IMR-90 (cell line): Measurements from ENCODE around the gene DNM2. TPM values are rescaled to one million over a fixed set of nuclear protein-coding genes. Genes with fewer than 3 reads are reported as not detected.

Source experiments
- ATAC-seq: fragments of 200-7000 bp; cut with Tn5 transposase; 2 replicates; pipeline ENCODE4 v1.9.1; 2020; ENCODE audit warnings: low read depth, mild to moderate bottlenecking, moderate library complexity
- BruUV-seq: library from RNA; stranded (reverse); fragments of 400-500 nt; replicated peaks from 2 replicates; lab custom pipeline; 2021; lab: Mats Ljungman, UMichigan
- CTCF ChIA-PET: fragments of 300-600 bp; formaldehyde crosslinking; extraction: SDS; loops from one replicate; lab custom pipeline; 2021; ENCODE audit warnings: antibody characterized with exemption; lab: Yijun Ruan, JAX
- POLR2A ChIA-PET: fragments of 300-600 bp; sonication (Branson Sonifier 250); formaldehyde crosslinking; loops from one replicate; lab custom pipeline; 2022; ENCODE audit warnings: antibody characterized with exemption; ENCODE audit not compliant: unreplicated experiment; lab: Charles Lee
- DNase-seq: peaks from one replicate; pipeline ENCODE4 v3.0.0; 2013
- H2AFZ ChIP-seq: replicated peaks from 2 replicates; pipeline ENCODE3; 2013; ENCODE audit warnings: low read length, mild to moderate bottlenecking; ENCODE audit not compliant: poor library complexity
- H2AK5ac ChIP-seq: 2 replicates; pipeline ENCODE4 v1.6.1; 2013; ENCODE audit warnings: low read depth, low read length, inconsistent platforms
- H2AK9ac ChIP-seq: replicated peaks from 2 replicates; pipeline ENCODE3; 2013; ENCODE audit warnings: mild to moderate bottlenecking, low read depth, low read length, moderate library complexity; ENCODE audit not compliant: poor library complexity
- H2BK120ac ChIP-seq: 2 replicates; pipeline ENCODE4 v1.6.1; 2013; ENCODE audit warnings: low read depth, low read length, inconsistent platforms
- H2BK15ac ChIP-seq: 3 replicates; pipeline ENCODE4 v1.6.1; 2013; ENCODE audit warnings: low read depth, low read length, inconsistent platforms
- H2BK20ac ChIP-seq: 2 replicates; pipeline ENCODE4 v1.6.1; 2013; ENCODE audit warnings: low read depth, mild to moderate bottlenecking, inconsistent platforms, low read length, moderate library complexity
- H2BK5ac ChIP-seq: 2 replicates; pipeline ENCODE4 v1.6.1; 2013; ENCODE audit warnings: mild to moderate bottlenecking, low read depth, low read length, inconsistent platforms; ENCODE audit not compliant: poor library complexity, severe bottlenecking
- H3K14ac ChIP-seq: replicated peaks from 2 replicates; pipeline ENCODE4 v1.6.1; 2013; ENCODE audit warnings: low read depth, low read length, inconsistent platforms
- H3K18ac ChIP-seq: 2 replicates; pipeline ENCODE4 v1.6.1; 2013; ENCODE audit warnings: low read depth, low read length, control low read depth
- H3K23ac ChIP-seq: 2 replicates; pipeline ENCODE4 v1.6.1; 2013; ENCODE audit warnings: low read depth, low read length, inconsistent platforms
- H3K27ac ChIP-seq: 2 replicates; pipeline ENCODE4 v1.5.1; 2013; ENCODE audit warnings: mild to moderate bottlenecking, control low read depth, low read length; ENCODE audit not compliant: insufficient read depth
- H3K27me3 ChIP-seq: 2 replicates; pipeline ENCODE4 v1.6.1; 2013; ENCODE audit warnings: low read length; ENCODE audit not compliant: control insufficient read depth, insufficient read depth
- H3K36me3 ChIP-seq: 2 replicates; pipeline ENCODE4 v1.6.1; 2013; ENCODE audit warnings: low read length, mixed read lengths; ENCODE audit not compliant: control insufficient read depth, insufficient read depth
- H3K4ac ChIP-seq: 2 replicates; pipeline ENCODE4 v1.6.1; 2013; ENCODE audit warnings: low read depth, low read length, inconsistent platforms
- H3K4me1 ChIP-seq: 2 replicates; pipeline ENCODE4 v1.6.1; 2013; ENCODE audit warnings: low read length, mixed read lengths; ENCODE audit not compliant: control insufficient read depth, insufficient read depth
- H3K4me2 ChIP-seq: 2 replicates; pipeline ENCODE4 v1.6.1; 2013; ENCODE audit warnings: low read depth, mild to moderate bottlenecking, control low read depth, low read length, moderate library complexity
- H3K4me3 ChIP-seq: 2 replicates; pipeline ENCODE4 v1.5.1; 2013; ENCODE audit warnings: low read depth, mild to moderate bottlenecking, control low read depth, low read length, moderate library complexity; ENCODE audit not compliant: insufficient read depth
- H3K56ac ChIP-seq: 2 replicates; pipeline ENCODE4 v1.6.1; 2013; ENCODE audit warnings: low read length, inconsistent platforms; ENCODE audit not compliant: insufficient read depth; ENCODE audit errors: extremely low read depth
- H3K79me1 ChIP-seq, 2 experiments: 2 replicates each; pipeline ENCODE4 v1.6.1; 2013; ENCODE audit warnings: low read length in 2 of 2, inconsistent platforms in 1 of 2, low read depth in 1 of 2
- H3K9ac ChIP-seq: 2 replicates; pipeline ENCODE4 v1.6.1; 2013; ENCODE audit warnings: low read depth, low read length, control low read depth
- H3K9me1 ChIP-seq: 2 replicates; pipeline ENCODE4 v1.6.1; 2013; ENCODE audit warnings: low read length, inconsistent platforms; ENCODE audit not compliant: insufficient read depth
- H3K9me3 ChIP-seq: 2 replicates; pipeline ENCODE4 v1.6.1; 2013; ENCODE audit warnings: low read length; ENCODE audit not compliant: control insufficient read depth, insufficient read depth
- H4K20me1 ChIP-seq: 2 replicates; pipeline ENCODE4 v1.6.1; 2013; ENCODE audit warnings: low read length, inconsistent platforms; ENCODE audit not compliant: insufficient read depth
- H4K5ac ChIP-seq: 2 replicates; pipeline ENCODE4 v1.6.1; 2013; ENCODE audit warnings: mild to moderate bottlenecking, low read depth, low read length, control low read depth
- H4K8ac ChIP-seq, 2 experiments: 2 replicates each; pipeline ENCODE4 v1.6.1; 2013; ENCODE audit warnings: low read depth in 2 of 2, low read length in 2 of 2, control low read depth in 1 of 2, inconsistent platforms in 1 of 2
- H4K91ac ChIP-seq: 2 replicates; pipeline ENCODE4 v1.6.1; 2013; ENCODE audit warnings: low read depth, low read length, inconsistent platforms; ENCODE audit not compliant: insufficient read depth
- BHLHE40 ChIP-seq: fragments of 150-350 bp; IDR thresholded peaks from 2 replicates; pipeline ENCODE4 v1.6.1; 2016; ENCODE audit warnings: mild to moderate bottlenecking, low read depth, low read length
- CEBPB ChIP-seq: IDR thresholded peaks from 2 replicates; pipeline ENCODE4 v1.6.1; 2012; ENCODE audit warnings: low read depth, low read length, improper control_type of control experiment
- CHD1 ChIP-seq: IDR thresholded peaks from 2 replicates; pipeline ENCODE4 v1.6.1; 2012; ENCODE audit warnings: low read depth, low read length, improper control_type of control experiment
- CTCF ChIP-seq: conservative IDR thresholded peaks from 2 replicates; pipeline ENCODE4 v1.5.1; 2012; ENCODE audit warnings: mild to moderate bottlenecking, low read depth, low read length, improper control_type of control experiment
- ELK1 ChIP-seq: fragments of 150-350 bp; IDR thresholded peaks from 2 replicates; pipeline ENCODE4 v1.6.1; 2016; ENCODE audit warnings: low read depth, mild to moderate bottlenecking, low read length, moderate library complexity, borderline replicate concordance
- FOS ChIP-seq: fragments of 150-350 bp; IDR thresholded peaks from 2 replicates; pipeline ENCODE4 v1.6.1; 2016; ENCODE audit warnings: low read depth, low read length
- MAFK ChIP-seq: IDR thresholded peaks from 2 replicates; pipeline ENCODE4 v1.6.1; 2012; ENCODE audit warnings: low read depth, low read length, improper control_type of control experiment
- MAZ ChIP-seq: IDR thresholded peaks from 2 replicates; pipeline ENCODE4 v1.6.1; 2012; ENCODE audit warnings: low read depth, mild to moderate bottlenecking, low read length, improper control_type of control experiment, moderate library complexity, borderline replicate concordance
- MXI1 ChIP-seq: IDR thresholded peaks from 2 replicates; pipeline ENCODE4 v1.6.1; 2012; ENCODE audit warnings: low read depth, mild to moderate bottlenecking, low read length, moderate library complexity, borderline replicate concordance
- NFE2L2 ChIP-seq: fragments of 150-350 bp; IDR thresholded peaks from 2 replicates; pipeline ENCODE4 v1.6.1; 2016; ENCODE audit warnings: low read depth, mild to moderate bottlenecking, low read length
- POLR2A ChIP-seq: IDR thresholded peaks from 2 replicates; pipeline ENCODE4 v1.6.1; 2012; ENCODE audit warnings: mild to moderate bottlenecking, low read depth, low read length
- RAD21 ChIP-seq: IDR thresholded peaks from 2 replicates; pipeline ENCODE4 v1.6.1; 2012; ENCODE audit warnings: low read length, improper control_type of control experiment
- RFX5 ChIP-seq: IDR thresholded peaks from 2 replicates; pipeline ENCODE4 v1.8.0; 2012; ENCODE audit warnings: low read depth, mild to moderate bottlenecking, low read length, moderate library complexity
- SMC3 ChIP-seq: fragments of 150-350 bp; IDR thresholded peaks from 2 replicates; pipeline ENCODE4 v1.6.1; 2016; ENCODE audit warnings: low read depth, mild to moderate bottlenecking, antibody characterized with exemption, low read length, moderate library complexity
- WGBS, 2 experiments: methylation state at CpG; one replicate each; pipeline versions ENCODE4 v1.1.5 to v1.1.7; 2013; ENCODE audit warnings: missing lambda C conversion rate in 2 of 2; ENCODE audit not compliant: insufficient read length in 1 of 2; ENCODE audit errors: extremely low coverage in 2 of 2; 5-methylcytosine and 5-hydroxymethylcytosine counted together
- dilution Hi-C: fragments of 300-500 bp; cut with HindIII; formaldehyde crosslinking; loops from one replicate; pipeline ENCODE4 v1.14.3; 2018; ENCODE audit warnings: low sequenced_read_pairs; ENCODE audit not compliant: unreplicated experiment
- in situ Hi-C: fragments of 300-500 bp; cut with MboI; formaldehyde crosslinking; loops from 3 replicates; pipeline ENCODE4 v1.14.3; 2019; ENCODE audit warnings: low sequenced_read_pairs, inconsistent platforms, mixed read lengths
- intact Hi-C: fragments of 100-400 bp; cut with micrococcal nuclease; formaldehyde crosslinking; loops from 2 replicates; pipeline ENCODE4 v1.10.0; 2022
- polyA plus RNA-seq, 3 experiments: library from polyadenylated mRNA; depleted of rRNA; stranded (reverse); fragments of >200 nt; gene quantifications; 2 replicates each; pipeline ENCODE4 v1.2.3, GENCODE V29; 2012; ENCODE audit warnings: low replicate concordance in 1 of 3
- total RNA-seq: library from RNA; depleted of rRNA; stranded (reverse); fragments of >200 nt; gene quantifications from 2 replicates; pipeline ENCODE4 v1.2.3, GENCODE V29; 2012
- TF ChIP-seq, protein P1 (sequence below): fragments of 150-350 bp; IDR thresholded peaks from 2 replicates; pipeline ENCODE4 v1.6.1; 2017; ENCODE audit warnings: mild to moderate bottlenecking, antibody characterized with exemption, low read length, low read depth

The DNM2 gene
- total and polyA plus RNA-seq, 2 of the 4 experiments (the other 2 are of a cell fraction): 55.6 to 74.2 TPM

- no peak overlapping the region for H3K4me3 ChIP-seq
- peaks cover 83% of the 10 kb centered on the region for H4K20me1 ChIP-seq
- no peak overlapping the region for H2AK5ac ChIP-seq
- H2AFZ ChIP-seq: no peak overlapping the region
- no peak overlapping the region for H4K8ac ChIP-seq
- TF ChIP-seq RFX5 (no peak), CHD1 (no peak), MXI1 (no peak), CTCF (no peak), POLR2A (no peak), RAD21 (no peak), MAZ (no peak), BHLHE40 (no peak), MAFK (no peak), NFE2L2 (no peak), FOS (no peak), CEBPB (no peak), SMC3 (no peak), ELK1 (no peak)
- TF ChIP-seq, protein P1, sequence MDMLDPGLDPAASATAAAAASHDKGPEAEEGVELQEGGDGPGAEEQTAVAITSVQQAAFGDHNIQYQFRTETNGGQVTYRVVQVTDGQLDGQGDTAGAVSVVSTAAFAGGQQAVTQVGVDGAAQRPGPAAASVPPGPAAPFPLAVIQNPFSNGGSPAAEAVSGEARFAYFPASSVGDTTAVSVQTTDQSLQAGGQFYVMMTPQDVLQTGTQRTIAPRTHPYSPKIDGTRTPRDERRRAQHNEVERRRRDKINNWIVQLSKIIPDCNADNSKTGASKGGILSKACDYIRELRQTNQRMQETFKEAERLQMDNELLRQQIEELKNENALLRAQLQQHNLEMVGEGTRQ: no peak
- no peak overlapping the region for H3K27ac ChIP-seq
- H3K18ac ChIP-seq: no peak overlapping the region
- H3K23ac ChIP-seq: no peak overlapping the region
- 80% methylated on average over 3 of the region's 13 CpGs; no CpG with 5 or more reads in 1 of the 2 experiments for WGBS, 2 experiments
- dilution Hi-C loops: no loop called here
- no peak for DNase-seq
- H2AK9ac ChIP-seq: no peak overlapping the region
- no TSS peak for BruUV-seq
- no peak overlapping the region for H4K5ac ChIP-seq
- no peaks in the 10 kb centered on the region; the same call in 1 of the 2 replicates for H3K4me1 ChIP-seq
- no peak for ATAC-seq
- H3K9me3 ChIP-seq: no peaks in the 10 kb centered on the region
- H3K36me3 ChIP-seq: peaks cover 75% of the 10 kb centered on the region
- in situ Hi-C loops: no loop called here
- no peak overlapping the region for H3K9ac ChIP-seq
- ChIA-PET POLR2A (no interaction called here), CTCF (no interaction called here)
- no peak overlapping the region for H4K91ac ChIP-seq
- no peak overlapping the region for H3K4me2 ChIP-seq
- H2BK15ac ChIP-seq: no peak overlapping the region
- H3K56ac ChIP-seq: no peak overlapping the region
- no peak overlapping the region for H2BK5ac ChIP-seq
- no peak overlapping the region for H3K4ac ChIP-seq
- no peaks in the 10 kb centered on the region for H3K27me3 ChIP-seq
- intact Hi-C loops: no loop called here
- H2BK20ac ChIP-seq: no peak overlapping the region
- no peaks in the 10 kb centered on the region; the same call in 1 of the 2 replicates for H3K9me1 ChIP-seq
- H2BK120ac ChIP-seq: no peak overlapping the region
- H3K14ac ChIP-seq: no peak overlapping the region
- H3K79me1 ChIP-seq: peaks cover 44 to 81% of the 10 kb centered on the region in 2 experiments
These were observed 40.1 kb upstream of the DNM2 start for GRCh38 chr19:10677751-10678150.
